Stimulated activated naive CD8-positive, alpha-beta T cell treated with anti-CD3 and anti-CD28 coated beads, Interleukin-15, Interleukin-2, amounts not matched to agents 100 ng/mL and 50 ng/mL, for 24 hours (primary cell): ENCODE data around the gene NCMAP.
A peak's percentile ranks its signal among the peaks of the same experiment; 100 is the strongest.
"Not testable (repeated sequence)": the region's sequence is repeated elsewhere in the genome, so short reads cannot be mapped to it uniquely, and the experiment has no call there.

Experiments used
- H3K27ac Mint-ChIP-seq: one replicate; pipeline ENCODE4 v1.8.0; 2021; ENCODE audit warnings: mild to moderate bottlenecking, mixed read lengths
- H3K27me3 Mint-ChIP-seq: one replicate; pipeline ENCODE4 v1.8.0; 2021; ENCODE audit warnings: mixed read lengths
- H3K36me3 Mint-ChIP-seq: one replicate; pipeline ENCODE4 v1.8.0; 2021; ENCODE audit warnings: low read depth, mixed read lengths
- H3K4me1 Mint-ChIP-seq: one replicate; pipeline ENCODE4 v1.8.0; 2021; ENCODE audit warnings: low read depth, mixed read lengths
- H3K4me3 Mint-ChIP-seq: one replicate; pipeline ENCODE4 v1.8.0; 2021; ENCODE audit warnings: mild to moderate bottlenecking, mixed read lengths
- H3K9me3 Mint-ChIP-seq: one replicate; pipeline ENCODE4 v1.8.0; 2021; ENCODE audit warnings: mixed read lengths

Gene NCMAP

GRCh38 chr1:24555591-24556413, at the start of gene NCMAP:
Gene NCMAP, plus strand, starts transcription at chr1:24556087. Its CDS starts 39,344 bp downstream, at chr1:24595431.
- Mint-ChIP-seq H3K27ac (no peak within 1 kb of the TSS), H3K36me3 (no peaks in the 10 kb centered on the region), H3K4me1 (peaks cover 18% of the 10 kb centered on the region), H3K27me3 (peaks cover 16% of the 10 kb centered on the region), H3K4me3 (peak within 1 kb of the TSS; percentile 70), H3K9me3 (no peaks in the 10 kb centered on the region)

GRCh38 chr1:24506691-24507381, 49.1 kb upstream of the NCMAP start:
- Mint-ChIP-seq H3K27me3 (no peaks in the 10 kb centered on the region), H3K27ac (peak overlapping the region; percentile 83), H3K36me3 (peaks cover 43% of the 10 kb centered on the region), H3K4me1 (peaks cover 83% of the 10 kb centered on the region), H3K9me3 (no peaks in the 10 kb centered on the region), H3K4me3 (peak overlapping the region; percentile 63)

GRCh38 chr1:24507405-24507804, 48.5 kb upstream of the NCMAP start:
- Mint-ChIP-seq H3K4me1 (peaks cover 87% of the 10 kb centered on the region), H3K9me3 (no peaks in the 10 kb centered on the region), H3K27me3 (no peaks in the 10 kb centered on the region), H3K4me3 (peak overlapping the region; percentile 63), H3K36me3 (peaks cover 44% of the 10 kb centered on the region), H3K27ac (peak overlapping the region; percentile 83)

- H3K9me3 Mint-ChIP-seq: no peaks in the 10 kb centered on the region
- peaks cover 91% of the 10 kb centered on the region for H3K4me1 Mint-ChIP-seq
- H3K4me3 Mint-ChIP-seq: no peak overlapping the region
- peak overlapping the region; percentile 53 for H3K27ac Mint-ChIP-seq
- H3K36me3 Mint-ChIP-seq: peaks cover 41% of the 10 kb centered on the region
- no peaks in the 10 kb centered on the region for H3K27me3 Mint-ChIP-seq
These were observed 47.0 kb upstream of the NCMAP start for GRCh38 chr1:24508911-24509310.

- H3K27ac Mint-ChIP-seq: no peak overlapping the region
These were observed 42.2 kb upstream of the NCMAP start for GRCh38 chr1:24513706-24514105.

GRCh38 chr1:24514946-24515345, 40.9 kb upstream of the NCMAP start:
- Mint-ChIP-seq H3K9me3 (no peaks in the 10 kb centered on the region), H3K4me1 (peaks cover 49% of the 10 kb centered on the region), H3K27me3 (no peaks in the 10 kb centered on the region)

More at GRCh38 chr1:24513706-24514105, 42.2 kb upstream of the NCMAP start:
- H3K4me3 Mint-ChIP-seq: no peak overlapping the region
- H3K9me3 Mint-ChIP-seq: no peaks in the 10 kb centered on the region
- peaks cover 62% of the 10 kb centered on the region for H3K4me1 Mint-ChIP-seq
- no peaks in the 10 kb centered on the region for H3K27me3 Mint-ChIP-seq
- H3K36me3 Mint-ChIP-seq: peaks cover 49% of the 10 kb centered on the region

GRCh38 chr1:24515671-24516209, 40.1 kb upstream of the NCMAP start:
- H3K27ac Mint-ChIP-seq: peak overlapping the region; percentile 38
- H3K9me3 Mint-ChIP-seq, H3K27me3 Mint-ChIP-seq, H3K4me3 Mint-ChIP-seq: not testable (repeated sequence)
- peaks cover 46% of the 10 kb centered on the region for H3K36me3 Mint-ChIP-seq
- H3K4me1 Mint-ChIP-seq: peaks cover 45% of the 10 kb centered on the region

More at GRCh38 chr1:24514946-24515345, 40.9 kb upstream of the NCMAP start:
- Mint-ChIP-seq H3K27ac (no peak overlapping the region), H3K36me3 (peaks cover 45% of the 10 kb centered on the region), H3K4me3 (no peak overlapping the region)

- Mint-ChIP-seq H3K36me3 (peaks cover 42% of the 10 kb centered on the region), H3K9me3 (peaks cover 4% of the 10 kb centered on the region), H3K4me3 (no peak overlapping the region), H3K4me1 (peaks cover 39% of the 10 kb centered on the region), H3K27ac (peak overlapping the region; percentile 48), H3K27me3 (no peaks in the 10 kb centered on the region)
These were observed 39.4 kb upstream of the NCMAP start for GRCh38 chr1:24516506-24516905.

GRCh38 chr1:24517898-24518297, 38.0 kb upstream of the NCMAP start:
- Mint-ChIP-seq H3K27me3 (no peaks in the 10 kb centered on the region), H3K27ac (no peak overlapping the region), H3K4me3 (no peak overlapping the region)

GRCh38 chr1:24520282-24520681, 35.6 kb upstream of the NCMAP start:
- not testable (repeated sequence) for H3K27me3 Mint-ChIP-seq, H3K9me3 Mint-ChIP-seq, H3K4me3 Mint-ChIP-seq, H3K27ac Mint-ChIP-seq
- peaks cover 33% of the 10 kb centered on the region for H3K36me3 Mint-ChIP-seq
- peaks cover 27% of the 10 kb centered on the region for H3K4me1 Mint-ChIP-seq

More at GRCh38 chr1:24517898-24518297, 38.0 kb upstream of the NCMAP start:
- H3K9me3 Mint-ChIP-seq: peaks cover 4% of the 10 kb centered on the region
- peaks cover 34% of the 10 kb centered on the region for H3K36me3 Mint-ChIP-seq
- peaks cover 25% of the 10 kb centered on the region for H3K4me1 Mint-ChIP-seq

GRCh38 chr1:24525606-24526005, 30.3 kb upstream of the NCMAP start:
- no peak overlapping the region for H3K4me3 Mint-ChIP-seq
- H3K27me3 Mint-ChIP-seq: no peaks in the 10 kb centered on the region
- no peaks in the 10 kb centered on the region for H3K9me3 Mint-ChIP-seq
- H3K4me1 Mint-ChIP-seq: peaks cover 55% of the 10 kb centered on the region
- H3K27ac Mint-ChIP-seq: peak overlapping the region; percentile 68
- peaks cover 14% of the 10 kb centered on the region for H3K36me3 Mint-ChIP-seq

- H3K4me3 Mint-ChIP-seq: no peak overlapping the region
- peak overlapping the region; percentile 68 for H3K27ac Mint-ChIP-seq
- H3K4me1 Mint-ChIP-seq: peaks cover 56% of the 10 kb centered on the region
- peaks cover 15% of the 10 kb centered on the region for H3K36me3 Mint-ChIP-seq
- no peaks in the 10 kb centered on the region for H3K27me3 Mint-ChIP-seq
- H3K9me3 Mint-ChIP-seq: no peaks in the 10 kb centered on the region
These were observed 29.8 kb upstream of the NCMAP start for GRCh38 chr1:24526045-24526444.

- Mint-ChIP-seq H3K9me3 (no peaks in the 10 kb centered on the region), H3K36me3 (peaks cover 25% of the 10 kb centered on the region), H3K27ac (no peak overlapping the region), H3K27me3 (no peaks in the 10 kb centered on the region), H3K4me3 (no peak overlapping the region), H3K4me1 (peaks cover 66% of the 10 kb centered on the region)
These were observed 28.8 kb upstream of the NCMAP start for GRCh38 chr1:24526940-24527542.

GRCh38 chr1:24528744-24529143, 27.1 kb upstream of the NCMAP start:
- peaks cover 75% of the 10 kb centered on the region for H3K4me1 Mint-ChIP-seq
- H3K27ac Mint-ChIP-seq: peak overlapping the region; percentile 83
- H3K4me3 Mint-ChIP-seq: peak overlapping the region; percentile 9
- H3K27me3 Mint-ChIP-seq: no peaks in the 10 kb centered on the region
- peaks cover 33% of the 10 kb centered on the region for H3K36me3 Mint-ChIP-seq
- H3K9me3 Mint-ChIP-seq: no peaks in the 10 kb centered on the region

- Mint-ChIP-seq H3K4me3 (peak overlapping the region; percentile 9), H3K36me3 (peaks cover 38% of the 10 kb centered on the region), H3K27ac (peak overlapping the region; percentile 83), H3K4me1 (peaks cover 77% of the 10 kb centered on the region)
- H3K9me3 Mint-ChIP-seq, H3K27me3 Mint-ChIP-seq: not testable (repeated sequence)
These were observed 26.6 kb upstream of the NCMAP start for GRCh38 chr1:24529292-24529691.
